ENCODE results near the gene CITED2. TPM values are rescaled to one million over a fixed set of nuclear protein-coding genes. Genes with fewer than 3 reads are reported as not detected.

The CITED2 gene
- polyA plus RNA-seq, 1 donor (not counting 4 experiments of a cell fraction or from before 2014, with no cell fraction given), result 25.0 TPM

DNA sequence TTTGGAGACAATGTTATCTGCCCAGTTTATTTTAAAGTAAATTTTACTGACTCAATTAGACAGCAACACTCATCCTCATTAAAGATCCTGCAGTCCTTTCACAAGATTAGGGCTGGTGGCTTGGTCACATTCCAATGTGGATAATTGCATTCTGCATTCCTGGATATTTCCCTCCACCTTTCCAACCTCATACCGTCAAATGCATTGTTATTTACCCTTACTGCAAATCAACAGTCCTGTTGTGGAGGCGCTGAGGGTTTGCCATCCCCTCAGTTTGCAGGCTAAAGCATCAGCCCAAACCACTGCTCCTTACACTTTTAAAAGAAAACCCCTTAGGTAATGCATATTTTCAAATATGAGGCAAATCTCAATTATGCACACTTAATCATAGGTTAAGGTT lies 5.4 kb downstream of the CITED2 start:
- peaks cover 29% of the 10 kb centered on the region for H3K4me1 ChIP-seq (ENCODE audit: control insufficient read depth, extremely low read depth, insufficient read depth, low read length)
- H3K9ac ChIP-seq (ENCODE audit: control insufficient read depth, extremely low read depth, insufficient read depth, low read length), result no peak overlapping the region
- dilution Hi-C loops (cut with MboI; ENCODE audit: extremely low pct_ligation_motif_present, low sequenced_read_pairs), result no loop called here
- no peaks in the 10 kb centered on the region for H3K9me1 ChIP-seq (ENCODE audit: control insufficient read depth, extremely low read depth, insufficient read depth, low read length)
- H4K20me1 ChIP-seq (ENCODE audit: control insufficient read depth, extremely low read depth, insufficient read depth, low read length), result no peaks in the 10 kb centered on the region
- no peak overlapping the region for H3K27ac ChIP-seq (ENCODE audit: control insufficient read depth, insufficient read depth, low read length)
- no peaks in the 10 kb centered on the region for H3K36me3 ChIP-seq (ENCODE audit: control insufficient read depth in 2 of 2, extremely low read depth in 1 of 2, insufficient read depth in 2 of 2, low read length in 2 of 2)
- no peak overlapping the region for H3K4me3 ChIP-seq (ENCODE audit: control insufficient read depth in 2 of 3, extremely low read depth in 1 of 3, insufficient read depth in 2 of 3, low read depth in 1 of 3, low read length in 3 of 3)
- DNase-seq (ENCODE audit: low read depth, low spot score) (no peak), FAIRE-seq (no peak)
- no peak overlapping the region for H3K4me2 ChIP-seq (ENCODE audit: control insufficient read depth, extremely low read depth, insufficient read depth, low read depth, low read length)
- H2AFZ ChIP-seq (ENCODE audit: control insufficient read depth, low read length), result no peak overlapping the region
- H3K9me3 ChIP-seq (ENCODE audit: control insufficient read depth, low read depth, low read length), result no peaks in the 10 kb centered on the region
- H3K27me3 ChIP-seq (ENCODE audit: control insufficient read depth, extremely low read depth, insufficient read depth, low read length), result no peaks in the 10 kb centered on the region
- peaks cover 18% of the 10 kb centered on the region for H3K79me2 ChIP-seq (ENCODE audit: control insufficient read depth, insufficient read depth, low read length)
- TF ChIP-seq CTCF (optimal IDR thresholded peaks at IDR 0.05 in 1 of 3, IDR thresholded peaks at IDR 0.05 in 1 of 3, conservative IDR thresholded peaks at IDR 0.05 in 1 of 3; ENCODE audit: extremely low read depth in 1 of 3, insufficient read depth in 2 of 3, low read length in 3 of 3), result no peak
- TF ChIP-seq EZH2 (IDR thresholded peaks at IDR 0.05; ENCODE audit: low read length), result no peak

DNA sequence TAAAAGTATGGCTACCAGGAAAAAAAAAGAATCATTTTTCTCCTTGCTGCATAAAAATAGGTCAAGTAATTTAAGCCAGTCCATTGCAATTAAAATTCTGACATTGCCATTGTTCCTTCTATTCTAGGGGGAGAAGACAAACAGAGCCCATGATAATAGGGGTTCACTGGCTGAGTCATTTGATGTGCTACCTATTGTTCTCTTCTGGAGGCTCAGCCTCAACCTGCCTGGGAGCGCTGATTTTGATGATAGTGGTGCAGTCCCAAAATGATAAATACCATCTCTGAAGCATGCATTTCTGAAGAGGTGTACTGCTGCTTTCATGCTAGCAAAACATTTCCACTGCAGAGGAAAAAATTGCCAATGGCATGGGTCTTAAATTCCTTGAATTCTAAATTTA lies 5.8 kb downstream of the CITED2 start:
- H4K20me1 ChIP-seq (ENCODE audit: control insufficient read depth, extremely low read depth, insufficient read depth, low read length), result no peaks in the 10 kb centered on the region
- H3K4me2 ChIP-seq (ENCODE audit: control insufficient read depth, extremely low read depth, insufficient read depth, low read depth, low read length), result no peak overlapping the region
- no peak overlapping the region for H2AFZ ChIP-seq (ENCODE audit: control insufficient read depth, low read length)
- H3K4me1 ChIP-seq (ENCODE audit: control insufficient read depth, extremely low read depth, insufficient read depth, low read length), result peaks cover 29% of the 10 kb centered on the region
- H3K9ac ChIP-seq (ENCODE audit: control insufficient read depth, extremely low read depth, insufficient read depth, low read length), result no peak overlapping the region
- no peak overlapping the region for H3K4me3 ChIP-seq (ENCODE audit: control insufficient read depth in 2 of 3, extremely low read depth in 1 of 3, insufficient read depth in 2 of 3, low read depth in 1 of 3, low read length in 3 of 3)
- no peak for DNase-seq (ENCODE audit: low read depth, low spot score)
- dilution Hi-C loops (cut with MboI; ENCODE audit: extremely low pct_ligation_motif_present, low sequenced_read_pairs), result no loop called here
- no peaks in the 10 kb centered on the region for H3K27me3 ChIP-seq (ENCODE audit: control insufficient read depth, extremely low read depth, insufficient read depth, low read length)
- H3K9me3 ChIP-seq (ENCODE audit: control insufficient read depth, low read depth, low read length), result no peaks in the 10 kb centered on the region
- H3K9me1 ChIP-seq (ENCODE audit: control insufficient read depth, extremely low read depth, insufficient read depth, low read length), result no peaks in the 10 kb centered on the region
- no peak for TF ChIP-seq EZH2 (IDR thresholded peaks at IDR 0.05; ENCODE audit: low read length)
- no peak for TF ChIP-seq CTCF (optimal IDR thresholded peaks at IDR 0.05 in 1 of 3, IDR thresholded peaks at IDR 0.05 in 1 of 3, conservative IDR thresholded peaks at IDR 0.05 in 1 of 3; ENCODE audit: extremely low read depth in 1 of 3, insufficient read depth in 2 of 3, low read length in 3 of 3)
- no peak for FAIRE-seq
- H3K79me2 ChIP-seq (ENCODE audit: control insufficient read depth, insufficient read depth, low read length), result peaks cover 14% of the 10 kb centered on the region
- H3K36me3 ChIP-seq (ENCODE audit: control insufficient read depth in 2 of 2, extremely low read depth in 1 of 2, insufficient read depth in 2 of 2, low read length in 2 of 2), result no peaks in the 10 kb centered on the region
- no peak overlapping the region for H3K27ac ChIP-seq (ENCODE audit: control insufficient read depth, insufficient read depth, low read length)
